Choroid plexus epithelial cell (primary cell): ENCODE data around the gene KIFC1.

Source experiments
- DNase-seq: peaks from one replicate; pipeline ENCODE4 v3.0.0-alpha.2; 2010; ENCODE audit warnings: low read depth
- H3K4me3 ChIP-seq: 2 replicates; pipeline ENCODE4 v1.5.1; 2011; ENCODE audit warnings: low read depth, mild to moderate bottlenecking, control low read depth, low read length, moderate library complexity
- TF ChIP-seq, protein P1 (sequence below): conservative IDR thresholded peaks from 2 replicates; pipeline ENCODE4 v1.5.1; 2011; ENCODE audit warnings: low read depth, mild to moderate bottlenecking, control low read depth, inconsistent platforms, low read length, moderate library complexity

KIFC1 gene

GRCh38 chr6:33428224-33428965 lies 36.8 kb downstream of the KIFC1 start:
- no peak for DNase-seq
- TF ChIP-seq, protein P1, sequence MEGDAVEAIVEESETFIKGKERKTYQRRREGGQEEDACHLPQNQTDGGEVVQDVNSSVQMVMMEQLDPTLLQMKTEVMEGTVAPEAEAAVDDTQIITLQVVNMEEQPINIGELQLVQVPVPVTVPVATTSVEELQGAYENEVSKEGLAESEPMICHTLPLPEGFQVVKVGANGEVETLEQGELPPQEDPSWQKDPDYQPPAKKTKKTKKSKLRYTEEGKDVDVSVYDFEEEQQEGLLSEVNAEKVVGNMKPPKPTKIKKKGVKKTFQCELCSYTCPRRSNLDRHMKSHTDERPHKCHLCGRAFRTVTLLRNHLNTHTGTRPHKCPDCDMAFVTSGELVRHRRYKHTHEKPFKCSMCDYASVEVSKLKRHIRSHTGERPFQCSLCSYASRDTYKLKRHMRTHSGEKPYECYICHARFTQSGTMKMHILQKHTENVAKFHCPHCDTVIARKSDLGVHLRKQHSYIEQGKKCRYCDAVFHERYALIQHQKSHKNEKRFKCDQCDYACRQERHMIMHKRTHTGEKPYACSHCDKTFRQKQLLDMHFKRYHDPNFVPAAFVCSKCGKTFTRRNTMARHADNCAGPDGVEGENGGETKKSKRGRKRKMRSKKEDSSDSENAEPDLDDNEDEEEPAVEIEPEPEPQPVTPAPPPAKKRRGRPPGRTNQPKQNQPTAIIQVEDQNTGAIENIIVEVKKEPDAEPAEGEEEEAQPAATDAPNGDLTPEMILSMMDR, result peak; percentile 44
- H3K4me3 ChIP-seq, result peak overlapping the region; percentile 74

DNA sequence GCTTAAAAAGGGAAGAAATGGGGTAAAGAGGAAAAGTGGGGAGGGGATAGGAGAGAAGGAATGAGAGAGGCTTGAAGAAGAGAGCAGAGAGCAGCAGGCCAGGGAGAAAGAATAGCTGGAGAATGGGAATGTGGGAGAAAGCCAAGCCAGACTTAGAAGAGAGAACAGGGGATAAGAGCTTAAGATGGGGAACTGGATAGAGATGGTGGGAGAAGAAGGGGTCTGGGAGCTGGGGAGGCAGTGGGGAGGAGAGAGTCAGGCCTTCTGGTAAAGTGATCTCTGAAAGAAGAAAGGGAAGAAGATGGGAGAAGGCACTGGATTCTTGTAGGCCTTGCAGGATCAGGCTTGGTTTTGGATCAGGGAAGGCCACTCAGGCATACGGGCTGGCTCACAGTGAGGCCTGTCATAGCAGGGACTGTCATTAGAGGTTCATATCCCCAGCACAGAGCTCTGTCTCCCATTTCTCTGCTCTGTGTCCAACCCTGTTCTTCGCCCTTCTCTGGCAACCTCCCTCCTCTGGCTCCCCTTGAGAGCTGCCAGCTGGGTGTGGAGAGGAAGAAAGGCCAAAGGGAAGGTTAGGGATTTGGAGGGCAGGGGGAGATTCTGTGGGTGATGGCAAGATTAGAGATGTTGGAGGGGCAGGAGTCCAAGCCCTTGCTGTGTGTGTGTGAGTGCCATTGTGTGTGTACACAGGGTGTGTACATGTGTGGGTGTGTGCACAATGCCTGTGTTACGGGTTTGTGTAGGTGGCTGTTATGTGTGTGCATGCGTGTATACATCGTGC lies 37.5 kb downstream of the KIFC1 start:
- no peak for DNase-seq
- H3K4me3 ChIP-seq, result no peak overlapping the region
- TF ChIP-seq, protein P1, result no peak

- DNase-seq, result no peak
- no peak overlapping the region for H3K4me3 ChIP-seq
- TF ChIP-seq, protein P1, result no peak
These were observed 38.1 kb downstream of the KIFC1 start for GRCh38 chr6:33429750-33430052.

DNA sequence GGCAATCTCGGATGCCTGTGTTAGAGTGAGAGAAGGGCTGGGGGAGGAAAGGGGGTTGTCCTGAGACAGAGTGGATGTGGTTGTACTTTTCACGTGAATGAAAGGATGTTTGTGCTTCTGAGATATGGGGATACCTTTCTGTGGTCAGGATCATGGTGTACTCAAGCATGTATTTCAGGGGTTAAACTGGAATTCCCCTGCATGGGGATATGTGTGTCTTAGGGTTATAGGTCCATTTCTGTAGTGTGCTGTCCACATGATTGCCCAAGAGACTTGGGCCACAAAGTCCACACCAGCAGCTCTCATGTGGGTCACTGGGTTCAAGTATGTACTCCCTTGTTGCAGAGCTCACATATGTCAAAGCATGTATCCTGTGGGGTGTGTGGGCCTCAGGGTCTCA lies 38.7 kb downstream of the KIFC1 start:
- no peak for DNase-seq
- TF ChIP-seq, protein P1, result no peak
- no peak overlapping the region for H3K4me3 ChIP-seq

DNA sequence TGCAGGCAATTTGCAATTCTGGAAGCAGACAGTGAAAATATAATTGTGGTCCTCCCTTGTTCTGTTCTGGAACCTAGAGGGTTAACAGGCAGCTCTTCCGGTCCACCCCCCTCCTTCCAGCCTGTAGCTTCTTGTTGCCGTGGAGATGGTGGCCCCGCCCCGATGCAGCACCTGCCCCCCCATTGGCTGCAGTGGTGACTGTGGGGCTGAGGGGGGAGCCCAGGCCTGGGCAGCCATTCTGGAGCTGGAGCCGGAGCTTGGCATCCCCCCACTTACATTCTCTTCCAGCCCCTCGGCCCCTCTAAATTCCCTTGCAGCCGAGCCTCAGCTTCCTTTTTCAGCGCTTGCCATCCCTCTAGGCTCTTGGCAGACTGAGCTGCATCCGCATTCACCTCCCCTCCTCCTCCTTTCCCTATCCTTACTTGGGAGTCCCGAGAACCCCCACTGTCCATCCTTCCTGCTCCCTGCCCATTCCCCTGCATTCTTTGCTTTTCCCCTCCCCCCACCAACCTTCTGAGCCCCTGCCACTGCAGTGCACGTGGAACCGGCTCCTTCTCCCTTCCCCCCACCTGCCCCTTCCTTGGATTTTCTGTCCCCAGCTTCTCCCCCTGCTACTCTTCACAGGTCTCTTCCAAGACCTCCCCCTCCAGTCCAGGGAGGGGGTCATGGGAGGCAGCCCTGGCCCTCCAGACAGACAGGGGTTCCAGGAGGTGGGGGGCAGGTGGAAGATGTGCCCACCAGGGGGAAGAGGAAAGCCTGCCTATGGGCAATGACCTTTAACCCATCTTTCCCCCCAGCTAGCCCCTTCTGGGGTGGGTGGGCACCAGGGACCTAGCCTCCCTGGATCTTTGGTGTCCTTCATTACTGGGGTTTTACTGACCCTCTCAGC lies 39.6 kb downstream of the KIFC1 start:
- peak overlapping the region; percentile 35 for H3K4me3 ChIP-seq
- DNase-seq, result peak; percentile 77
- TF ChIP-seq, protein P1, result no peak

DNA sequence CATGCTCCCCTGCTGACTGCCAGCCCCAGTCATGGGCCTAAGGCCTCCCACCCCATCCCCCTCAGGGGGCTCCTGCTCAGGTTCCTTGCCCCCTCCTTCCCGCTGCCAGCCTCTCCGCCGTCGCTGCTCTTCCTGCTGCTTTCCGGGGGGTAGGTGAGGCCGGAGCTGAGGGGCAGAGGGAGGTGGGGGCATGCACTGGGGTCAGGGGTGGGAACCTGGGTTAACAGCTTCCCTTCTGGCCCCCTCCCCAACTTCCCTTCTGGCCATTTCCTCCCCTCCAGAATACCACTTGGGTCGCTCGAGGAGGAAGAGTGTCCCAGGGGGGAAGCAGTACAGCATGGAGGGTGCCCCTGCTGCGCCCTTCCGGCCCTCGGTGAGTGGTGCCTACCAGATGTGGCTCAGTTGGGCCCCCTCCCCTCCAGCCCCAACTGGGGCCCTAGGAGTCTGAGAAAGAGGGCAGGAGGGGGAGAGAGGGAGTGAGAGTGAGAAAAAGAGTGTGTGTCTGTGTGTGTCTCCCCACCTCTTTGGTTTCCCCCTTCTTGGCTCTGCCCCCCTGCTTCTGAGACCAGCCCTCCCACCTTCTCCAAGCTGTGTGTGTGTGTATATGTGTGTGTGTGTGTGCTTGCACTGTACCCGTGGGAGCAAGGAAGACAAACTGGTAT lies 40.4 kb downstream of the KIFC1 start:
- TF ChIP-seq, protein P1, result no peak
- no peak for DNase-seq
- H3K4me3 ChIP-seq, result no peak overlapping the region
